GM19438 (cell line): ENCODE measurements around the gene SMG6.
"Not testable (repeated sequence)": the region's sequence is repeated elsewhere in the genome, so short reads cannot be mapped to it uniquely, and the experiment has no call there.

Source experiments
- ATAC-seq: cut with Tn5 transposase; IDR thresholded peaks from one replicate; pipeline ENCODE4 v1.9.1; 2021; ENCODE audit warnings: low read depth; ENCODE audit not compliant: unreplicated experiment

The SMG6 gene

DNA sequence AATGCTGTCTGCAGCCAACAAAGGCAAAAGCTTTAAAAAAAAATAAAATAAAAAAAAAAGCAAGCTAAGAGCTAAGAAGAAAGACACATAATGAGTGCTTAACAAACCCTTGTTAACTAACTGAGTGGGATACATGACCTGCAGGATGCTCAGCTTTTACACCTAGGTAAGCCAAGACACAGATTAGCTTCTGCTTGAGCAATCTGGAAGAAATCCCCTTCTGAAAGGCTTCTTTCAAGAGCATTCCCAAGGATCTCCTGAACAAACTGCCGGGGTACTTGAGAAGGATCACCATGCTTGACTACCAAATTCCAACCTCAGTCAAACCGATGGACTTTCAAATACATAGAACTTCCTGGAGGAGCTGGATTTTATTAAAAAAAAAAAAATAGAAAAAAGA is 92.9 kb downstream of the SMG6 start:
- no peak for ATAC-seq

DNA sequence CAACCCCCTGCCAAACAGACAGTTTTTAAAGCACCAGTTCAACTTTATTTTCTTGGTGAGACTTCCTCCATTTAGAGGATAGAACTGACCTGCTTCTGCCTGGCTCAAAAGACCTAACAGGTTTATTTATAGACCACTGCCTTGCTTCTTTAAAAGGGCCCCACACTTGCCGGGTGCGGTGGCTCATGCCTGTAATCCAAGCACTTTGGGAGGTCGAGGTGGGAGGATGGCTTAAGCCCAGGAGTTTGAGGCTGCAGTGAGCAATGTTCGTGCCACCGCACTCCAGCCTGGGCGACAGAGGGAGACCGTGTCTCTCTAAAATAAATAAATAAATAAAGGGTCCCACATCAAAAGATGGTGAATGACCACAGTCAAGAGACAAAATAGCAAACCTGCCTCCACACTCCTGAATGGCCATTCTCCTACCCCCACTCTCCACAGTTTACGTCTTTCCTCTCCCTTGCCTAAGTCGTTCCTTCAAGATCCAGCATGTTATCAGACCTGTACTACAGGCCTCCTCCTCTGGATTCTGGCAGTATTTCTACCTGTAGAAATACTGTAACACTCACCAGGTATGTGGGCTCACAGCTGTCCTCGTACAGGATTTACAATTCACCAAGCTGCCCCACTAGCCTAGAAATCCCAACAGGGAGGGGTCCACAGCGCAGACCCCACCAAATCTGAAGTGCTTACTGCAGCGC is 95.6 kb downstream of the SMG6 start:
- no peak for ATAC-seq

DNA sequence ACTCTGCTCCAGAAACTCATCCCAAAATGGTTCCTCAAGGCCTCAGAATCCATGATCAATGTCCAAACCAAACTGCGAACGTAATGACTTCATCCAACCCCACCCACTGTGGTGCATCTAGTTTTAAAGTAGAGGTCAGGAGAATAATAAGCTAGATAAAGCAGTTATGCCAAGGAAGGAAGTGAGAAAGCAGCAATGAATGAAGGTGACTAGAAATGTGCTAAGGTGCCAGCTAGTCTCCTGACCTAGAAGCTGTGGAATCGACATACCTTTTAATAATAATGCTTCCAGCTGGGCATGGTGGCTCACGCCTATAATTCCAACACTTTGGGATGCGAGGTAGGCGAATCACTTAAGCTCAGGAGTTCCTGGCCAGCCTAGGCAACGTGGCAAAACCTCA is 99.2 kb downstream of the SMG6 start:
- ATAC-seq, result no peak

DNA sequence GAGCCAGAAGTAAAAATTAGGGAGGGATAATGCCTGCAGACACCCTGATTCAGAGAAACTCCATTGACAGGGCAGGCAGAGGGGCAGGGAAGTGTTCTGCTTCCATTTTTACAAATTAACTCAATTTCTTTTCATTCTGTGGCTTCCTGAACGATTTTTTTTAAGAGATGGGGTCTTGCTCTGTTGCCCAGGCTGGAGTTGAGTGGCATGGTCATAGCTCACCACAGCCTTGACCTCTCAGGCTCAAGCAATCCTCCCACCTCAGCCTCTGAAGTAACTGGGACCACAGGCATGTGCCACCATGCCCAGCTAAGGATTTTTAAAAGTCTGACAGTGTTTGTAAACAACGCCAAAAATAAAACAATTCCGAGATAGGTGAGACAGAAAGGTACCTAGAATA is 99.8 kb downstream of the SMG6 start:
- no peak for ATAC-seq

DNA sequence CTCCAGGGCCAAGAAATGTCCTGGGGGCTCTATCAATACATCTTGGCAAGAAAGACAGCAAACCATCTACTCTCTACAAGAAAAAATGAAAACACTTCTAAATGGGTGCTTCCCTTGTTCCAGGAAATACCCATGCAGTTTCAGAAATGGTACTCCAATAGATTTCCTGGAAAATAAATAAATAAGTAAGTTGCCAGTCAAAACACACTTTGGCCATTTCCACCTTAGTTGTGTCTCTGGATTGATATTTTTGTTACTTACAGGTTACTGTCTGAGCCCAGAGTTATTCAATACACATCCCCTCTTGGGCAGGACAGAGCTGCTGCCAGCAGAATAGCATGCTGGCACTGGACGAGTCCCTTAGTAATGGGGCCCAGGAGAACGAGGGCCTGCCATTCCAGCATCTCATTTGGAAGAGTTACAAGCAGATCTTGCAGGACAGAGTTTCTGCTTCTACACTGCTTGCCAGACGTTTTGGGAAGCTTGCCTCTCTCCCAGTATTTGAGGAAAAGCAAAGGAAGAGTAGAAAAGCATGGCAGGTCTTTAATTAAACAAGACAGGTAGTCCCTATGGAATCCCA is 100.5 kb downstream of the SMG6 start:
- no peak for ATAC-seq

DNA sequence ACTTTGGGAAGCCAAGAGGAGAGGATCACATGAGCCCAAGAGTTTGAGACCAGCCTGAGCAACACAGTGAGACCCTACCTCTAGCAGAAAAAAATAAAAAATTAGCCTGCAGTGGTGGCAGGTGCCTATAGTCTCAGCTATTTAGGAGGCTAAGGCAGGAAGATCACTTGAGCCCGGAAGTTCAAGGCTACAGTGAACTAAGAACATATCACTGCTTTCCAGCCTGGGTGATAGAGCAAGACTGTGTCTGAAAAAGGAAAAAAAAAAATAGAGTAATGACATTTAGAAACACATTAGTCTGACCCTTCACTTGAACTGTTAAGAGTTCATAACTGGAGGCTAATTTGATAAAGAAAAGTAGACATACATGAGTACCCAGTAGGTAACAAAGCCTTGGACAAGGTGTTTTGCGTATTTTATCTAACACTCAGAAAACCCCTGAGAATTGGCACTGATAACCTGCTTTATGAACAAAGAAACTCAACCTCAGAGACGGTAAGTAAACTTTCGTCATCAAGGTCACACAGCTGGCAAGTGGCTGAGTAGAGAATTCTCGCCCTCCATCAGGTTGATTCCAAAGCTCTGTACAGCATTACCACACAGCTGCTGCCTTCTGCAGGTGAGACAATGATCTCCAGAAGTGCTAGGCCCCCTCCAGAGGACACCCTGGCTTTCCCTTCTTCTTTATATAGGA is 101.1 kb downstream of the SMG6 start:
- ATAC-seq, result no peak

DNA sequence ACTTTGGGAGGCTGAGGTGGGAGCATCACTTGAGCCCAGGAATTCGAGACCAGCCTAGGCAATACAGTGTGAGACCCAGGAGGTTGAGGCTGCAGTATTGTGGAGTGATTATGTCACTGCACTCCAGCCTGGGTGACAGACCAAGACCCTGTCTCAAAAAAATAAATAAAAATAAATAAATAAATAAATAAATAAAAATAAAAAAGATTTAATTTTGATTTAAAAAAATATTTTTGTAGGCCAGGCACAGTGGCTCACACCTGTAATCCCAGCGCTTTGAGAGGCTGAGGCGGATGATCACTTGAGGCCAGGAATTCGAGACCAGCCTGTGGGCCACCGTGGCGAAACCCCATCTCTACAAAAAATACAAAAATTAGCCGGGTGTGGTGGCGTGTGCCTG is 104.2 kb downstream of the SMG6 start:
- not testable (repeated sequence) for ATAC-seq

DNA sequence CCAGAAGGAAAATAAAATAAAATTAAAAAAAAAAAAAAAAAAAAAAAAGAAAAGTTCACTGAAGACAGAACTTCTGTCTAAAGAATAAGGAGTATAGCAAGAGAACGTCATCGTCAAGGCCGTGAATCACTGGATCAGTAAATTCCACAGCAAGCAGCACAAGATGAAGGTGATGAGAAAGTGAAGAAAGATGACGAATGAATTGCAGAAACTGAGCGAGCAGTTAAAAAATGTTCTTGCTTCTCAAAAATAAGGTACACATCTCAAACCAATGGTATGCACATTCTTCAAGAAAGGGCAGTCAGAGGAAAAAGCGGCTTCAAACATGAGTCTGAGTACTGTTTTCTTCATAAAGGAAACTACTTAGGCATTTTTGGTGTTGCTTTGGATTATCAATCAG is 104.7 kb downstream of the SMG6 start:
- ATAC-seq, result no peak

DNA sequence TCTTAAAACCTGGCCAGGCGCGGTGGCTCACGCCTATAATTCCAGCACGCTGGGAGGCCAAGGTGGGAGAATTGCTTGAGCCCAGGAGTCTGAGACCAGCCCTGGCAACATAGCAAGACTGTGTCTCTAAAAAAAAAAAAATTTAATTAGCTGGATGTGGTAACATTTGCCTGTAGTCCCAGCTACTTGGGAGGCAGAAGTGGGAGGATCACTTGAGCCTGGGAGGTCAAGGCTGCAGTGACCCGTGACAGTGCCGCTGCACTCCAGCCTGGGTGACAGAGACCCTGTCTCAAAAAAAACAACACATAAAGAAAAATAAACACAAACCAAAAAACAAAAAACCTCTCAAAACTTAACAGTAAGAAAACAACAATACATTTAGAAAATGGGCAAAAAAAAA is 106.3 kb downstream of the SMG6 start:
- no peak for ATAC-seq

DNA sequence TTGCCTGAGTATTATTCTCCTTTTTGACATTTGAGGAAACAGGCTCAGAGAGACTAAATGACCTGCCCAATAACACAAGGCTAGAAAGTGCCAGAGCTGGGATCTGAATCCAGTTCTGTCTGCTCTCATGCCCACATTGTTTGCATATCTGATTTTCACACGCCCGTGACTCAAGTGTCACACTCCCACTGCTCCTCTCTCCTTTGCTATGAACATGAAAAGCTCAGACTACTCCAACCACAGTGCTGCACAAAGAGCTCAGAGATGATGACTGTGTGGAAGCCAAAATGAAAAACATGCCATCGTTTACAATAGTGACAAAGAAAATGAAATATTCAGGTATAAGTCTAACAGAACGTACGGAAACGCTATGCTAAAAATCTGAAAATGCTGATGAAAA is 107.9 kb downstream of the SMG6 start:
- no peak for ATAC-seq

DNA sequence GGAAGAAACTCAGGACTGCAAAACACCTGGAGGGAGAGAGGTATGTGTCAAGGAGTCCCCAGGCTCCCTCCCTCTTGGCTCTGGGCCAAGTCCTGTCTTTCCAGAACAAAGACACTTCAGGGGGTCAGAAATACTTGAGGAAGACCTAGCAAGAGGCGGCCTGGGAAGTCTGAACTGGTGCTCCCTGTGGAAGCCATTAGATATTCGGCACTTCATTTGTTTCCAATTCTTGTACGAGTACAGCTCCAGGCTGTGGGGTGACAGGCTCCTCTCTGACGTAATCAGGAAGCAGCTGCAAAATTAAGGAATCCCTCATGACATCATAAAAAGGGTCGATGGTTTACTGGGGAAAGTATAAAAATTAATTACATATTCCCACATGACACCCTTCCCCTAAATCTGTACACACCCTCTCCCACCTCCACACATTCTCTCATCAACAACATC is 108.7 kb downstream of the SMG6 start:
- no peak for ATAC-seq

DNA sequence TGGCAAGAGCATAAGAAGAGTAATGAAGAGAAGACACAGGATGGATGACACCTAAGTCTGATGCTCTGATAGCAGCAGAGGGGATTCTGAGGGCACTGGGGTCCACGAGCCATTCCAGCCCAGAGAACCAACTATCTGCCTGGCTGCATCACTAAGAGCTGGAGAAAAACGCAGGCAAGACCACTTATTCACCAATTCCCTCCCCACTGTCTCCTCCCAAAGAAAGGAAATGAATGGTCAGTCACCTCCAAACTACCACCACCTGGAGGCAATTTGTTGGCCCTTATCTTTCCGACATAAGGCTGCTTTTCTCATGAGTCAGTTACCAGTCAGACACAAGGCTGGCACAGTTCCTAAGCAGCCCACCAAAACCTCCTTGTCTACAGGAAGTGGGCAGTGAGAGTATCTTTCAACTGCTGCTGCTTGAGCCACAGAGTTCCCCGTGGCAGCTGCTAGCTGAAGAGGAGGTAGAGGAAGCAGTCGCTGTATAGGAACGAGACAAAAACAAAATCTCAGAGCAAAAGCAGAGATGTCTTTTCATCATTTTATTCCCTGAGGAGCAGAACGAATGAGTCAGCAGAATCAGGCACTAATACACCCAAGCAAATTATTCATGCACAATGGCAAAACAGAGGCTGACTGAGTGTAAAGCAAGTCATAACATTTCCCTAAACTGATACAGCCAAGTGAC is 111.1 kb downstream of the SMG6 start:
- no peak for ATAC-seq

DNA sequence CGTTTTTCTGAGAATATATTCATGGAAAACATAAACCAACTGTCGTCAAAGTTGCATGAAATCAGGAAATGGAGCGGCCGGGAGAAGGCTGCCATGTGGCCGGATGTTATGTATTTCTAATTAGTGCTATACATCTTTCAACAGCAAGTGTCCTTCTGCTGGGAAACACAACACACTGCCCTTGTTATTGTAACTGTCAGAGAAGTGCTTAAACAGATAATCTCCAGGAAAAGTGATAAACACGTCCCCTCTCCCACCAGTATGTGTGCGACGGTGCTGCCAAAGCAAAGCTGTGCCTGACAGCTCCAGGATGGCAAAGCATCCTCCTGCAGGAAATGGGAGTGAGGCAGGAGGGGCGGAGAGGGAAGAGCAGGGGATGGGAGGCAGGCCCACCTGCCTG is 111.8 kb downstream of the SMG6 start:
- no peak for ATAC-seq

DNA sequence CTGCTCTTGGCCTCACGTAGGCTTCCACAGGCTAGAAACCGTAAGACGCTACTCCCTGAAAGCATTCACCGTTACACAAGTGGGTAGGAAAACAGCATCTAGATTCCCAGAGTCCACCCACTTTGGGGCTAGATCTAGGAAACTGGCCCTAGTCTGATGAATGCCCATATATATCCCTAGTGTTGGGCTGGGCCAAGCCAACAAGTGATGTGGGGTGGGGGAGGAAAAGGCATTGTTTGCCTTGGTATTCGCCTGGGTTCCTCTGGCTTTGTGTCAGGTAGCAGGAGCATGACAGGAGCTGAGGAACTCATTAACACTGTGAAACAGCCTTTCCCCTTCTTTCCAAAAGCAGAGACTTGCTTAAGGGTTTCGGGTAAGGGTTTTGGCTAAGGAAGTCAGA is 112.4 kb downstream of the SMG6 start:
- ATAC-seq, result no peak

DNA sequence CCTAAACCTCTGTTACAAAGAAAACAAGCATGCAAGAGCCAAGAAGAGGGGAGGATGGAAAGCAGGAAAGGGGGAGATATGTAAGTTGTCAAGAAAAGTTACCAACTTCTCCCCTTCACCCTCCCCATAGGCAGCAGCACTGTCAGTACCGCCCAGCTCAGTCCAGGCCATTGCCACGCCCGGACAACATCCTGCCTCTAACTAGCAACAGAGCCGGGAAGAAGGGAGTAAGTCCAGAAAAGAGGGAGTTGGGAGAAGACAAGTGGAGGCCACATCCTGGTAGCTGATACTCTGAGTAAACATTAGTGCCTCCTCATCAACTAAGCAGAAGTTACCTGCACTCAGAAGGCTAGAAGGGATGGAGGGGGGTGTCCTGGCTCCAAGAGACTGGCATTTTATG is 113.6 kb downstream of the SMG6 start:
- ATAC-seq, result no peak

DNA sequence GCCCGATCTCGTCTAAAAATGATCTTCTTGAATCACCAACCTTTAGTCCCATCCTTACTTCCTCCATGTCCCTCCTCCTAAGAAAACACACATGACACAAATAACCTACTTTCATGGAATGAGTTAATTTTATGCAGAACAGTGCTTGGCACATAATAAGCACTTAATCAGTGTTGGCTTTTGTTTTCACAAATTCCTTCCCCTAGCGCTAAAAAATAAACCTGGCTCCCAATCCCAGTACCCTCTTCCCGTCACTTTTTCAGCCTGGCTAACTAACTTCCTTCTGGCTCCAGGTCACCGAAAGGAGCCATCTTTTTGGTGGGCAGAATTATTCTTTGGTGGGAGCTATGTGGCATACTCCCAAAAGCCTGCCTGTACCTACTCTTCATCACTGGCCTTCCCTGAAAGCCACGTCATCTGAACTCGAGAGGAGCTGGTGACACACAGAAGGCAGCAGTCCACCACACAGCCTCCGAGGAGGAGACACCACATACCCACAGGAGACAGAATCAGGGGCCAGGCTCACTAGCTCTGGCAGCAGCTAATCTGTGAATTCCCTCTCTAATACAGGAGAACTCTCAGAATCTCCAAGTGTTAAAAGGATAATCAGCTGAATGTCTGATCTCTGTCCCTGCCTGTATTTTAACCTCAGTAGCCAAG is 114.5 kb downstream of the SMG6 start:
- no peak for ATAC-seq

DNA sequence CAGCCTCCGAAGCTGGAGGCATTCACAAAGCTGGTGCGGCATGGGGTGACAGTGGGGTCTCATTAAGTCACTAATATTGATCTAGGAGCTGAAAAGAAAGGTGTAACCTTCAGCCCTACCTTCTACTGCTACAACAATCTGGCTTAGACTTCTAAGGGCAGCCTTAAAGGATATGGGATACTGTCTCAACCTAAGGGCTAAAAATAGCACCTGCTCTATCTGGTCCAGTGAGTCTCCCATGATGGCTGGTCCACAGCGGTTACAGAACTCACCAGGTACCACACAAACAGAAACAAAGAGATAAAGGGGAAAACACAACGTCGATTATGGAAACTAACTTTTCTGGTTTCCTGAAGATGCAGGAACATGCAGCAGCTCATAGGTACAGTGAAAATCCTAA is 115.8 kb downstream of the SMG6 start:
- no peak for ATAC-seq

DNA sequence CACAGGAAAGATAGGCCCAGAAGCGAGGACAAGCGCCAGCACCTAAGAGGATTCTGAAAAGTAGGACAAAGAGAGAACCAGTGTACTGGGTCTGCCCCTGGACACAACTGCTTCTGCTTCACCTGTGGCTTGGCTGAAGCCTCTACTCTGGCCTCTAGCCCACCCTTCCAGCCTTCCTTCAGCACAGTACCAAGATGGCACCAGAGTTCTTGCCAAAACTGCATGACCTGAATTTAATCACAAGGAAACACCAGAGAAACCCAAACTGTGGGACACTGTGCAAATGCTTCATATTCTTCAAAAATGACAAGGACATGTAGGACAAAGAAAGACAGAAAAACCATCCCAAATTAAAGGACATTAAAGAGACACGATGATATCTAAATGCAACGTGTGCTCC is 116.6 kb downstream of the SMG6 start:
- ATAC-seq, result no peak

DNA sequence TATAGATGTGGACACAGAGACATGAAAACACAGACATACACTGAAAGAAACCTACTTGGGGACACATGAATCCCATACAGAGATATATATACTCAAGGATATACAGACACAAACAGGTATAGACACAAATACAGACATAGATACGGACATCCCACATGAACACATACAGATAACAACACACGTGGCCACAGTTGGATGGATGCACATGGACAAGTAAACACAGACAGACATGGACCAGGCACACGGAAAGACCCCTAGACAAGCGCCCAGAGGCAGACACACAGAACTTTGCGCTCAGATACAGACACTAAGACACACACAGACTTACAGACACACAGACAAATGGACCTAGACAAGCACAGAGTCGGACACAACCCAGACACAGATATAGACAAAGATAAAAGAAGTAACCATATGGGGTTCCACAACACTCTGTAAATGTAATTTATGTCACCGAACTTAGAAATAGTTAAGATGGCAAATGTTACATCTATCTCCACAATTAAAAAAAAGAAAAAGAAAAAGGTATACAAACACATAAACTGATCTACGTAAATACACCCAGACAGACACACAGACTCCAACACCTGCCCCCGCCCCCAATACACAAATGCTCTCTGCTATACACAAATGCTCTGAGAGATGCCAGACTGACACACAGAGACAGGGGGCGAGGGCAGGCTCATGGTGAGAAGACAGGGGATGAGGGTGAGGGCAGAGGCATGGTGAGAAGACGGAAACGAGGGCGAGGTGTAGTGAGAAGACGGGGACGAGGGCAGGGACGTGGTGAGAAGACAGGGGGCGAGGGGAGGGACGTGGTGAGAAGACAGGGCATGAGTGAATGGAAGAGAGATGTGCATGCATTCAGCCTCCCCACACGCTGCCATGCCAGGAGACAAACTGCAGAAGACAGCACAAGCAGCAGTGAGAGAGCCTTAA is 118.3 kb downstream of the SMG6 start:
- no peak for ATAC-seq

DNA sequence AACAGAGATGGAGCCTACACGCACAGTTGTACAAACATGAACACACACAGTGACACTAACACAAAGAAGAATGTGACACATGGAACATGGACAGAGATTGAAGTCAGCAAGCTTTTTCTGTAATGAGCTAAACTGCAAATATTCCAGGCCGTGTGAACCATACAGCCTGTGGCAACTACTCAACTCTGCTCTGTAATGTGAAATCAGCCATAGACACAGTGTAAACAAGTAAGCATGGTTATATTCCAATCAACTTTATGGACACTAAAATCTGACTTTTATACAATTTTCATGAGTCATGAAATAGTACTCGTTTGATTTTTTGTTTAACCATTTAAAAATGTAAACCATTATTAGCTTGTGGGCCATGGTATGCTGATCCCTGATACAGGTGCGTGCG is 120.2 kb downstream of the SMG6 start:
- ATAC-seq, result no peak
